HEK293T (cell line): ENCODE data around the gene C2orf74.
"Not testable (repeated sequence)": the region's sequence is repeated elsewhere in the genome, so short reads cannot be mapped to it uniquely, and the experiment has no call there.

Experiments used
- ARNT ChIP-seq: fragments of 450-650 bp; IDR thresholded peaks from 2 replicates; pipeline ENCODE4 v1.6.1; 2017; ENCODE audit warnings: mild to moderate bottlenecking
- CTBP1 ChIP-seq: fragments of 450-650 bp; IDR thresholded peaks from 2 replicates; pipeline ENCODE4 v1.6.1; 2016; ENCODE audit warnings: borderline replicate concordance
- ELF4 ChIP-seq: fragments of 450-650 bp; IDR thresholded peaks from 2 replicates; pipeline ENCODE4 v1.6.1; 2017; ENCODE audit warnings: antibody characterized with exemption
- FOXK2 ChIP-seq: fragments of 450-650 bp; IDR thresholded peaks from 2 replicates; pipeline ENCODE4 v1.6.1; 2016; ENCODE audit warnings: mild to moderate bottlenecking
- HDGF ChIP-seq: fragments of 450-650 bp; IDR thresholded peaks from 2 replicates; pipeline ENCODE4 v1.6.1; 2017; ENCODE audit warnings: antibody characterized with exemption, borderline replicate concordance
- PKNOX1 ChIP-seq: fragments of 450-650 bp; IDR thresholded peaks from 2 replicates; pipeline ENCODE4 v1.6.1; 2016
- SP1 ChIP-seq: fragments of 450-650 bp; IDR thresholded peaks from 2 replicates; pipeline ENCODE4 v1.6.1; 2017
- TARDBP ChIP-seq: fragments of 450-650 bp; IDR thresholded peaks from 2 replicates; pipeline ENCODE4 v1.6.1; 2016

- TF ChIP-seq CTBP1, ARNT, ELF4, PKNOX1, FOXK2, HDGF, SP1, TARDBP: not testable (repeated sequence)
These were observed 13.9 kb upstream of the C2orf74 start for GRCh38 chr2:61148091-61148490.
